IMR-90 (cell line): ENCODE data around the gene ATP8B2. TPM values are rescaled to one million over a fixed set of nuclear protein-coding genes. Genes with fewer than 3 reads are reported as not detected.

ENCODE experiments used
- ATAC-seq: fragments of 200-7000 bp; cut with Tn5 transposase; 2 replicates; pipeline ENCODE4 v1.9.1; 2020; ENCODE audit warnings: low read depth, mild to moderate bottlenecking, moderate library complexity
- BruUV-seq: library from RNA; stranded (reverse); fragments of 400-500 nt; replicated peaks from 2 replicates; lab custom pipeline; 2021; lab: Mats Ljungman, UMichigan
- CTCF ChIA-PET: fragments of 300-600 bp; formaldehyde crosslinking; extraction: SDS; loops from one replicate; lab custom pipeline; 2021; ENCODE audit warnings: antibody characterized with exemption; lab: Yijun Ruan, JAX
- POLR2A ChIA-PET: fragments of 300-600 bp; sonication (Branson Sonifier 250); formaldehyde crosslinking; loops from one replicate; lab custom pipeline; 2022; ENCODE audit warnings: antibody characterized with exemption; ENCODE audit not compliant: unreplicated experiment; lab: Charles Lee
- DNase-seq: peaks from one replicate; pipeline ENCODE4 v3.0.0; 2013
- H2AFZ ChIP-seq: replicated peaks from 2 replicates; pipeline ENCODE3; 2013; ENCODE audit warnings: low read length, mild to moderate bottlenecking; ENCODE audit not compliant: poor library complexity
- H2AK5ac ChIP-seq: 2 replicates; pipeline ENCODE4 v1.6.1; 2013; ENCODE audit warnings: low read depth, low read length, inconsistent platforms
- H2AK9ac ChIP-seq: replicated peaks from 2 replicates; pipeline ENCODE3; 2013; ENCODE audit warnings: mild to moderate bottlenecking, low read depth, low read length, moderate library complexity; ENCODE audit not compliant: poor library complexity
- H2BK120ac ChIP-seq: 2 replicates; pipeline ENCODE4 v1.6.1; 2013; ENCODE audit warnings: low read depth, low read length, inconsistent platforms
- H2BK15ac ChIP-seq: 3 replicates; pipeline ENCODE4 v1.6.1; 2013; ENCODE audit warnings: low read depth, low read length, inconsistent platforms
- H2BK20ac ChIP-seq: 2 replicates; pipeline ENCODE4 v1.6.1; 2013; ENCODE audit warnings: low read depth, mild to moderate bottlenecking, inconsistent platforms, low read length, moderate library complexity
- H2BK5ac ChIP-seq: 2 replicates; pipeline ENCODE4 v1.6.1; 2013; ENCODE audit warnings: mild to moderate bottlenecking, low read depth, low read length, inconsistent platforms; ENCODE audit not compliant: poor library complexity, severe bottlenecking
- H3K14ac ChIP-seq: replicated peaks from 2 replicates; pipeline ENCODE4 v1.6.1; 2013; ENCODE audit warnings: low read depth, low read length, inconsistent platforms
- H3K18ac ChIP-seq: 2 replicates; pipeline ENCODE4 v1.6.1; 2013; ENCODE audit warnings: low read depth, low read length, control low read depth
- H3K23ac ChIP-seq: 2 replicates; pipeline ENCODE4 v1.6.1; 2013; ENCODE audit warnings: low read depth, low read length, inconsistent platforms
- H3K27ac ChIP-seq: 2 replicates; pipeline ENCODE4 v1.5.1; 2013; ENCODE audit warnings: mild to moderate bottlenecking, control low read depth, low read length; ENCODE audit not compliant: insufficient read depth
- H3K27me3 ChIP-seq: 2 replicates; pipeline ENCODE4 v1.6.1; 2013; ENCODE audit warnings: low read length; ENCODE audit not compliant: control insufficient read depth, insufficient read depth
- H3K36me3 ChIP-seq: 2 replicates; pipeline ENCODE4 v1.6.1; 2013; ENCODE audit warnings: low read length, mixed read lengths; ENCODE audit not compliant: control insufficient read depth, insufficient read depth
- H3K4ac ChIP-seq: 2 replicates; pipeline ENCODE4 v1.6.1; 2013; ENCODE audit warnings: low read depth, low read length, inconsistent platforms
- H3K4me1 ChIP-seq: 2 replicates; pipeline ENCODE4 v1.6.1; 2013; ENCODE audit warnings: low read length, mixed read lengths; ENCODE audit not compliant: control insufficient read depth, insufficient read depth
- H3K4me2 ChIP-seq: 2 replicates; pipeline ENCODE4 v1.6.1; 2013; ENCODE audit warnings: low read depth, mild to moderate bottlenecking, control low read depth, low read length, moderate library complexity
- H3K4me3 ChIP-seq: 2 replicates; pipeline ENCODE4 v1.5.1; 2013; ENCODE audit warnings: low read depth, mild to moderate bottlenecking, control low read depth, low read length, moderate library complexity; ENCODE audit not compliant: insufficient read depth
- H3K56ac ChIP-seq: 2 replicates; pipeline ENCODE4 v1.6.1; 2013; ENCODE audit warnings: low read length, inconsistent platforms; ENCODE audit not compliant: insufficient read depth; ENCODE audit errors: extremely low read depth
- H3K79me1 ChIP-seq, 2 experiments: 2 replicates each; pipeline ENCODE4 v1.6.1; 2013; ENCODE audit warnings: low read length in 2 of 2, inconsistent platforms in 1 of 2, low read depth in 1 of 2
- H3K9ac ChIP-seq: 2 replicates; pipeline ENCODE4 v1.6.1; 2013; ENCODE audit warnings: low read depth, low read length, control low read depth
- H3K9me1 ChIP-seq: 2 replicates; pipeline ENCODE4 v1.6.1; 2013; ENCODE audit warnings: low read length, inconsistent platforms; ENCODE audit not compliant: insufficient read depth
- H3K9me3 ChIP-seq: 2 replicates; pipeline ENCODE4 v1.6.1; 2013; ENCODE audit warnings: low read length; ENCODE audit not compliant: control insufficient read depth, insufficient read depth
- H4K20me1 ChIP-seq: 2 replicates; pipeline ENCODE4 v1.6.1; 2013; ENCODE audit warnings: low read length, inconsistent platforms; ENCODE audit not compliant: insufficient read depth
- H4K5ac ChIP-seq: 2 replicates; pipeline ENCODE4 v1.6.1; 2013; ENCODE audit warnings: mild to moderate bottlenecking, low read depth, low read length, control low read depth
- H4K8ac ChIP-seq, 2 experiments: 2 replicates each; pipeline ENCODE4 v1.6.1; 2013; ENCODE audit warnings: low read depth in 2 of 2, low read length in 2 of 2, control low read depth in 1 of 2, inconsistent platforms in 1 of 2
- H4K91ac ChIP-seq: 2 replicates; pipeline ENCODE4 v1.6.1; 2013; ENCODE audit warnings: low read depth, low read length, inconsistent platforms; ENCODE audit not compliant: insufficient read depth
- BHLHE40 ChIP-seq: fragments of 150-350 bp; IDR thresholded peaks from 2 replicates; pipeline ENCODE4 v1.6.1; 2016; ENCODE audit warnings: mild to moderate bottlenecking, low read depth, low read length
- CEBPB ChIP-seq: IDR thresholded peaks from 2 replicates; pipeline ENCODE4 v1.6.1; 2012; ENCODE audit warnings: low read depth, low read length, improper control_type of control experiment
- CTCF ChIP-seq: conservative IDR thresholded peaks from 2 replicates; pipeline ENCODE4 v1.5.1; 2012; ENCODE audit warnings: mild to moderate bottlenecking, low read depth, low read length, improper control_type of control experiment
- FOS ChIP-seq: fragments of 150-350 bp; IDR thresholded peaks from 2 replicates; pipeline ENCODE4 v1.6.1; 2016; ENCODE audit warnings: low read depth, low read length
- MAZ ChIP-seq: IDR thresholded peaks from 2 replicates; pipeline ENCODE4 v1.6.1; 2012; ENCODE audit warnings: low read depth, mild to moderate bottlenecking, low read length, improper control_type of control experiment, moderate library complexity, borderline replicate concordance
- MXI1 ChIP-seq: IDR thresholded peaks from 2 replicates; pipeline ENCODE4 v1.6.1; 2012; ENCODE audit warnings: low read depth, mild to moderate bottlenecking, low read length, moderate library complexity, borderline replicate concordance
- POLR2A ChIP-seq: IDR thresholded peaks from 2 replicates; pipeline ENCODE4 v1.6.1; 2012; ENCODE audit warnings: mild to moderate bottlenecking, low read depth, low read length
- RAD21 ChIP-seq: IDR thresholded peaks from 2 replicates; pipeline ENCODE4 v1.6.1; 2012; ENCODE audit warnings: low read length, improper control_type of control experiment
- SMC3 ChIP-seq: fragments of 150-350 bp; IDR thresholded peaks from 2 replicates; pipeline ENCODE4 v1.6.1; 2016; ENCODE audit warnings: low read depth, mild to moderate bottlenecking, antibody characterized with exemption, low read length, moderate library complexity
- USF2 ChIP-seq: fragments of 150-350 bp; IDR thresholded peaks from 2 replicates; pipeline ENCODE4 v1.6.1; 2017; ENCODE audit warnings: mild to moderate bottlenecking, antibody characterized with exemption, low read length, low read depth
- WGBS, 2 experiments: methylation state at CpG; one replicate each; pipeline versions ENCODE4 v1.1.5 to v1.1.7; 2013; ENCODE audit warnings: missing lambda C conversion rate in 2 of 2; ENCODE audit not compliant: insufficient read length in 1 of 2; ENCODE audit errors: extremely low coverage in 2 of 2; 5-methylcytosine and 5-hydroxymethylcytosine counted together
- dilution Hi-C: fragments of 300-500 bp; cut with HindIII; formaldehyde crosslinking; loops from one replicate; pipeline ENCODE4 v1.14.3; 2018; ENCODE audit warnings: low sequenced_read_pairs; ENCODE audit not compliant: unreplicated experiment
- in situ Hi-C: fragments of 300-500 bp; cut with MboI; formaldehyde crosslinking; loops from 3 replicates; pipeline ENCODE4 v1.14.3; 2019; ENCODE audit warnings: low sequenced_read_pairs, inconsistent platforms, mixed read lengths
- intact Hi-C: fragments of 100-400 bp; cut with micrococcal nuclease; formaldehyde crosslinking; loops from 2 replicates; pipeline ENCODE4 v1.10.0; 2022
- polyA plus RNA-seq, 3 experiments: library from polyadenylated mRNA; depleted of rRNA; stranded (reverse); fragments of >200 nt; gene quantifications; 2 replicates each; pipeline ENCODE4 v1.2.3, GENCODE V29; 2012; ENCODE audit warnings: low replicate concordance in 1 of 3
- total RNA-seq: library from RNA; depleted of rRNA; stranded (reverse); fragments of >200 nt; gene quantifications from 2 replicates; pipeline ENCODE4 v1.2.3, GENCODE V29; 2012

The ATP8B2 gene
- total and polyA plus RNA-seq, 2 of the 4 experiments (the other 2 are of a cell fraction) = 79.4 to 91.0 TPM

- peaks cover 15% of the 10 kb centered on the region; the same call in 1 of the 2 replicates for H3K27me3 ChIP-seq
- TF ChIP-seq POLR2A (peak; percentile 91), SMC3 (peak; percentile 23; the same call in 1 of the 2 replicates), FOS (no peak), USF2 (0 out of 2 replicates have a peak, but pooled peaks have one; percentile 12), MXI1 (peak; percentile 63; the same call in 1 of the 2 replicates), RAD21 (peak; percentile 56), BHLHE40 (no peak), MAZ (no peak), CTCF (peak; percentile 80), CEBPB (no peak)
- POLR2A ChIA-PET = interaction anchor here (0.6 to 1.0 kb wide), 2 partner anchors 9 to 78 kb away, joined by 7 to 9 read pairs; no protein-coding TSS in a partner anchor
- peak overlapping the region; percentile 62; the same call in 1 of the 3 replicates for H2BK15ac ChIP-seq
- WGBS, 2 experiments = 0% methylated on average over 34 of the region's 63 CpGs; no CpG with 5 or more reads in 1 of the 2 experiments
- in situ Hi-C loops = no loop called here
- H4K8ac ChIP-seq = peak overlapping the region; percentile 81 to 92
- H2BK120ac ChIP-seq = peak overlapping the region; percentile 96
- CTCF ChIA-PET = interaction anchor here (0.8 to 2.8 kb wide), 3 partner anchors 9 to 146 kb away, joined by 3 to 23 read pairs (median 6); no protein-coding TSS in a partner anchor
- H3K4me2 ChIP-seq = peak overlapping the region; percentile 96
- ATAC-seq (peak; percentile 57), DNase-seq (peak; percentile 89)
- peak overlapping the region; percentile 89; the same call in 1 of the 2 replicates for H3K56ac ChIP-seq
- peak overlapping the region; percentile 87 for H2AFZ ChIP-seq
- H3K27ac ChIP-seq = peak overlapping the region; percentile 88
- peak overlapping the region; percentile 100 for H3K14ac ChIP-seq
- peaks cover 22% of the 10 kb centered on the region for H3K4me1 ChIP-seq
- BruUV-seq = no TSS peak
- peak overlapping the region; percentile 100 for H2AK9ac ChIP-seq
- dilution Hi-C loops = no loop called here
- H3K4me3 ChIP-seq = peak overlapping the region; percentile 77
- H2AK5ac ChIP-seq = peak overlapping the region; percentile 97
- H2BK20ac ChIP-seq = peak overlapping the region; percentile 82
- no peaks in the 10 kb centered on the region for H3K9me3 ChIP-seq
- H3K4ac ChIP-seq = peak overlapping the region; percentile 100
- peak overlapping the region; percentile 100 for H3K23ac ChIP-seq
- peak overlapping the region; percentile 82 for H3K9ac ChIP-seq
- H4K91ac ChIP-seq = peak overlapping the region; percentile 93
- intact Hi-C loops = loop anchor here (1.0 to 5.0 kb wide), 4 partner anchors 9 to 221 kb away; partner anchors contain the start of gene HAX1
- peaks cover 23% of the 10 kb centered on the region for H3K9me1 ChIP-seq
- peaks cover 27% of the 10 kb centered on the region; the same call in 1 of the 2 replicates for H4K20me1 ChIP-seq
- peaks cover 24 to 55% of the 10 kb centered on the region in 2 experiments for H3K79me1 ChIP-seq
- peaks cover 9% of the 10 kb centered on the region for H3K36me3 ChIP-seq
- H3K18ac ChIP-seq = peak overlapping the region; percentile 66
- peak overlapping the region; percentile 90 for H2BK5ac ChIP-seq
- H4K5ac ChIP-seq = peak overlapping the region; percentile 68
These were observed 539 bp downstream of the ATP8B2 start for GRCh38 chr1:154325583-154326545.
